ENCODE data around the gene HNF4A. TPM values are rescaled to one million over a fixed set of nuclear protein-coding genes. Genes with fewer than 3 reads are reported as not detected.
A peak's percentile ranks its signal among the peaks of the same experiment; 100 is the strongest.

Gene HNF4A
- total and polyA plus RNA-seq, 2 of the 13 experiments (the other 11 are each of a cell fraction or from before 2014, with no cell fraction given): 80.9 to 169 TPM

DNA sequence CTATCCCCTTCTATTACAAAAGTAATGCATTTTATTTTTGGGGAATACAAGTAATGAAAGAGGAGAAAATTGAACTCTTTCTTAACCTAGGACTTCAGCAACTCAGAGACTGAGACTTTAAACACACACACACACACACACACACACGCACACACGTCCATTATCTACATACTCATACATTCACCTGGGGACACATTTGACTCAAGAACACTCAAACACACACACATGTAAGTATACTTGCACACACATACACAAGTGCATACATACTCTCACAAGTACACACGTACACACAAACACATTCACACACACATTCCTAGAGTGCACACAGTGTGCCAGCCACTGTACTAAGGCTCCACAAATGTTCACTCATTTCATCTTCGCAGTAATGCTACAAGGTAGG is 20.8 kb upstream of the HNF4A start (continued):
- TF ChIP-seq, protein P1, sequence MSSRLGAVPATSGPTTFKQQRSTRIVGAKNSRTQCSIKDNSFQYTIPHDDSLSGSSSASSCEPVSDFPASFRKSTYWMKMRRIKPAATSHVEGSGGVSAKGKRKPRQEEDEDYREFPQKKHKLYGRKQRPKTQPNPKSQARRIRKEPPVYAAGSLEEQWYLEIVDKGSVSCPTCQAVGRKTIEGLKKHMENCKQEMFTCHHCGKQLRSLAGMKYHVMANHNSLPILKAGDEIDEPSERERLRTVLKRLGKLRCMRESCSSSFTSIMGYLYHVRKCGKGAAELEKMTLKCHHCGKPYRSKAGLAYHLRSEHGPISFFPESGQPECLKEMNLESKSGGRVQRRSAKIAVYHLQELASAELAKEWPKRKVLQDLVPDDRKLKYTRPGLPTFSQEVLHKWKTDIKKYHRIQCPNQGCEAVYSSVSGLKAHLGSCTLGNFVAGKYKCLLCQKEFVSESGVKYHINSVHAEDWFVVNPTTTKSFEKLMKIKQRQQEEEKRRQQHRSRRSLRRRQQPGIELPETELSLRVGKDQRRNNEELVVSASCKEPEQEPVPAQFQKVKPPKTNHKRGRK (CRISPR knock-in tag; IDR thresholded peaks at IDR 0.05): no peak
- TF ChIP-seq NKX3-1 (CRISPR knock-in tag; IDR thresholded peaks at IDR 0.05) (no peak), ARNT (IDR thresholded peaks at IDR 0.05) (no peak), ZNF891 (CRISPR knock-in tag; IDR thresholded peaks at IDR 0.05) (no peak), ZNF746 (CRISPR knock-in tag; IDR thresholded peaks at IDR 0.05) (no peak), NFIB (CRISPR knock-in tag; IDR thresholded peaks at IDR 0.05; ENCODE audit: borderline replicate concordance) (no peak), ZNF749 (CRISPR knock-in tag; IDR thresholded peaks at IDR 0.05; ENCODE audit: borderline replicate concordance) (no peak), ZNF430 (CRISPR knock-in tag; IDR thresholded peaks at IDR 0.05) (no peak), FOXA1 (IDR thresholded peaks at IDR 0.05) (peak; percentile 38; the same call in 1 of the 2 replicates), FOXA1 (CRISPR knock-in tag; IDR thresholded peaks at IDR 0.05) (no peak), NBN (conservative IDR thresholded peaks at IDR 0.05) (0 out of 2 replicates have a peak, but pooled peaks have one; percentile 81), POLR2AphosphoS5 (IDR thresholded peaks at IDR 0.05; ENCODE audit: low read depth, low read length) (no peak), GLI4 (CRISPR knock-in tag; IDR thresholded peaks at IDR 0.05; ENCODE audit: borderline replicate concordance) (no peak)
- TF ChIP-seq, protein P2, sequence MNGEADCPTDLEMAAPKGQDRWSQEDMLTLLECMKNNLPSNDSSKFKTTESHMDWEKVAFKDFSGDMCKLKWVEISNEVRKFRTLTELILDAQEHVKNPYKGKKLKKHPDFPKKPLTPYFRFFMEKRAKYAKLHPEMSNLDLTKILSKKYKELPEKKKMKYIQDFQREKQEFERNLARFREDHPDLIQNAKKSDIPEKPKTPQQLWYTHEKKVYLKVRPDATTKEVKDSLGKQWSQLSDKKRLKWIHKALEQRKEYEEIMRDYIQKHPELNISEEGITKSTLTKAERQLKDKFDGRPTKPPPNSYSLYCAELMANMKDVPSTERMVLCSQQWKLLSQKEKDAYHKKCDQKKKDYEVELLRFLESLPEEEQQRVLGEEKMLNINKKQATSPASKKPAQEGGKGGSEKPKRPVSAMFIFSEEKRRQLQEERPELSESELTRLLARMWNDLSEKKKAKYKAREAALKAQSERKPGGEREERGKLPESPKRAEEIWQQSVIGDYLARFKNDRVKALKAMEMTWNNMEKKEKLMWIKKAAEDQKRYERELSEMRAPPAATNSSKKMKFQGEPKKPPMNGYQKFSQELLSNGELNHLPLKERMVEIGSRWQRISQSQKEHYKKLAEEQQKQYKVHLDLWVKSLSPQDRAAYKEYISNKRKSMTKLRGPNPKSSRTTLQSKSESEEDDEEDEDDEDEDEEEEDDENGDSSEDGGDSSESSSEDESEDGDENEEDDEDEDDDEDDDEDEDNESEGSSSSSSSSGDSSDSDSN (CRISPR knock-in tag; IDR thresholded peaks at IDR 0.05): 0 out of 2 replicates have a peak, but pooled peaks have one; percentile 3
- TF ChIP-seq, protein P3, sequence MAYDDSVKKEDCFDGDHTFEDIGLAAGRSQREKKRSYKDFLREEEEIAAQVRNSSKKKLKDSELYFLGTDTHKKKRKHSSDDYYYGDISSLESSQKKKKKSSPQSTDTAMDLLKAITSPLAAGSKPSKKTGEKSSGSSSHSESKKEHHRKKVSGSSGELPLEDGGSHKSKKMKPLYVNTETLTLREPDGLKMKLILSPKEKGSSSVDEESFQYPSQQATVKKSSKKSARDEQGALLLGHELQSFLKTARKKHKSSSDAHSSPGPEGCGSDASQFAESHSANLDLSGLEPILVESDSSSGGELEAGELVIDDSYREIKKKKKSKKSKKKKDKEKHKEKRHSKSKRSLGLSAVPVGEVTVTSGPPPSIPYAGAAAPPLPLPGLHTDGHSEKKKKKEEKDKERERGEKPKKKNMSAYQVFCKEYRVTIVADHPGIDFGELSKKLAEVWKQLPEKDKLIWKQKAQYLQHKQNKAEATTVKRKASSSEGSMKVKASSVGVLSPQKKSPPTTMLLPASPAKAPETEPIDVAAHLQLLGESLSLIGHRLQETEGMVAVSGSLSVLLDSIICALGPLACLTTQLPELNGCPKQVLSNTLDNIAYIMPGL (CRISPR knock-in tag; IDR thresholded peaks at IDR 0.05; ENCODE audit: borderline replicate concordance in 1 of 2, low read depth in 1 of 2): no peak
- TF ChIP-seq, protein P4, sequence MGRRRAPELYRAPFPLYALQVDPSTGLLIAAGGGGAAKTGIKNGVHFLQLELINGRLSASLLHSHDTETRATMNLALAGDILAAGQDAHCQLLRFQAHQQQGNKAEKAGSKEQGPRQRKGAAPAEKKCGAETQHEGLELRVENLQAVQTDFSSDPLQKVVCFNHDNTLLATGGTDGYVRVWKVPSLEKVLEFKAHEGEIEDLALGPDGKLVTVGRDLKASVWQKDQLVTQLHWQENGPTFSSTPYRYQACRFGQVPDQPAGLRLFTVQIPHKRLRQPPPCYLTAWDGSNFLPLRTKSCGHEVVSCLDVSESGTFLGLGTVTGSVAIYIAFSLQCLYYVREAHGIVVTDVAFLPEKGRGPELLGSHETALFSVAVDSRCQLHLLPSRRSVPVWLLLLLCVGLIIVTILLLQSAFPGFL (CRISPR knock-in tag; IDR thresholded peaks at IDR 0.05): no peak
- TF ChIP-seq, protein P5, sequence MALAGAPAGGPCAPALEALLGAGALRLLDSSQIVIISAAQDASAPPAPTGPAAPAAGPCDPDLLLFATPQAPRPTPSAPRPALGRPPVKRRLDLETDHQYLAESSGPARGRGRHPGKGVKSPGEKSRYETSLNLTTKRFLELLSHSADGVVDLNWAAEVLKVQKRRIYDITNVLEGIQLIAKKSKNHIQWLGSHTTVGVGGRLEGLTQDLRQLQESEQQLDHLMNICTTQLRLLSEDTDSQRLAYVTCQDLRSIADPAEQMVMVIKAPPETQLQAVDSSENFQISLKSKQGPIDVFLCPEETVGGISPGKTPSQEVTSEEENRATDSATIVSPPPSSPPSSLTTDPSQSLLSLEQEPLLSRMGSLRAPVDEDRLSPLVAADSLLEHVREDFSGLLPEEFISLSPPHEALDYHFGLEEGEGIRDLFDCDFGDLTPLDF (CRISPR knock-in tag; IDR thresholded peaks at IDR 0.05): no peak
